Activated CD8-positive, alpha-beta memory T cell treated with anti-CD3 and anti-CD28 coated beads, Interleukin-2, amount 10 ng/mL, durations not matched to agents 7 days and 5 days (primary cell): Measurements from ENCODE around the gene AQP2. TPM values are rescaled to one million over a fixed set of nuclear protein-coding genes. Genes with fewer than 3 reads are reported as not detected.

Experiments
- ATAC-seq: fragments of 150-1000 bp; cut with Tn5 transposase; one replicate; pipeline ENCODE4 v1.10.0; 2021; ENCODE audit warnings: moderate library complexity
- CTCF ChIA-PET: fragments of 350-600 bp; sonication (Branson Sonifier 250); formaldehyde crosslinking; loops from one replicate; lab custom pipeline; 2021; ENCODE audit warnings: antibody characterized with exemption; lab: Charles Lee
- DNase-seq: peaks from one replicate; pipeline ENCODE4 v3.0.0-alpha.2; 2020
- H3K27ac Mint-ChIP-seq: one replicate; pipeline ENCODE4 v1.8.0; 2021; ENCODE audit warnings: mild to moderate bottlenecking, mixed read lengths
- H3K27me3 Mint-ChIP-seq: one replicate; pipeline ENCODE4 v1.8.0; 2021; ENCODE audit warnings: mixed read lengths
- H3K36me3 Mint-ChIP-seq: one replicate; pipeline ENCODE4 v1.8.0; 2021; ENCODE audit warnings: mild to moderate bottlenecking, mixed read lengths
- H3K4me1 Mint-ChIP-seq: one replicate; pipeline ENCODE4 v1.8.0; 2021; ENCODE audit warnings: mixed read lengths
- H3K4me3 Mint-ChIP-seq: one replicate; pipeline ENCODE4 v1.8.0; 2021; ENCODE audit warnings: mild to moderate bottlenecking, moderate library complexity, mixed read lengths
- H3K9me3 Mint-ChIP-seq: one replicate; pipeline ENCODE4 v1.8.0; 2022; ENCODE audit warnings: low read depth, mixed read lengths
- total RNA-seq, 2 experiments: library from RNA; stranded (reverse); gene quantifications; one replicate each; pipeline ENCODE4 v1.2.3, GENCODE V29; 2021

Gene AQP2
- total RNA-seq, 2 experiments from 2014 or later: not detected

DNA sequence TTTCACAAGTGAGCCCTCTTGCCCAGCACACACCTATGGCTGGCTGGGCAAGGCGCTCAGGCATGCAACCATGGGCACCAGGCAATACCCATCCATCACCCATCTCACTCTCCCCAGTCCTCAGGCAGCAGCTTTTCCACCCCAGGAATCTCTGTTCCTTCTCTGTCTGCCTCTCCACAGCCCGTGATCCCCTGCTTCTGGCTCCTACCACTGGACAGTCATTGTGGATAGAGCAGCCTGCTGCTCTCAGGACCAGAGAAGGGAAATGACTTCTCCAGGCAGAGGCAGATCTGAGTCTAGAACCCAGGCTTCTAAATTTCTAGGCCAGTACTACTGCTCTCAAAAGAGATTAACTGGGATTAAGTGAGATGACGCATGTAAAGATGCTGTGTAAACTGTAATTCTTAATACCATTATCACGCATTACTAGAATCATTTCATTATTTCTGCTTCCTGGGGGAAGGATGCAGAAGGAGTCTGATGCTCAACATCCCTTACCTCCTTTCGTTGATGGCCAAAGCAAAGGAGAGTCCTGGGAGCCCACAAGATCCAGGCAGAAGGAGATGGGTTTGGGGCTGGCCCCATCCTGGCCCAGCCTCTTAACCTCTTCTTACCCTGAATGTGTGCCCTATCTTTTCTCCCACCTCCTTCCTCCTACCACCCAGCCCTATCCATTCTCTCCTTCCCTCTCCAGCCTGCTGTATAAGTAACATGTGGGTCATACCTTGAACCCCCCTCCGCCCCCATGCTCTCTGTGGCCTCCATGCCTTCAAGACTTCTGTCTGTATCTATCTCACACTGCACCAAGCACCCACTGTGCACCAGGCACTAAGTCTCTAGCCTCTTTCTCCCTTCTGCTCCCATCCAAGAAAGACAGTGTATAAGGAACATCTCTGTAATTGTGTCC is 6.4 kb downstream of the AQP2 start:
- Mint-ChIP-seq H3K36me3 (peaks cover 4% of the 10 kb centered on the region), H3K9me3 (no peaks in the 10 kb centered on the region), H3K27me3 (peaks cover 76% of the 10 kb centered on the region), H3K27ac (no peak overlapping the region), H3K4me3 (no peak overlapping the region), H3K4me1 (peaks cover 5% of the 10 kb centered on the region)
- DNase-seq (no peak), ATAC-seq (no peak)
- CTCF ChIA-PET: interaction anchor here (2.6 to 4.1 kb wide), 3 partner anchors 10 to 11 kb away, joined by 19 to 28 read pairs (median 24); no protein-coding TSS in a partner anchor

DNA sequence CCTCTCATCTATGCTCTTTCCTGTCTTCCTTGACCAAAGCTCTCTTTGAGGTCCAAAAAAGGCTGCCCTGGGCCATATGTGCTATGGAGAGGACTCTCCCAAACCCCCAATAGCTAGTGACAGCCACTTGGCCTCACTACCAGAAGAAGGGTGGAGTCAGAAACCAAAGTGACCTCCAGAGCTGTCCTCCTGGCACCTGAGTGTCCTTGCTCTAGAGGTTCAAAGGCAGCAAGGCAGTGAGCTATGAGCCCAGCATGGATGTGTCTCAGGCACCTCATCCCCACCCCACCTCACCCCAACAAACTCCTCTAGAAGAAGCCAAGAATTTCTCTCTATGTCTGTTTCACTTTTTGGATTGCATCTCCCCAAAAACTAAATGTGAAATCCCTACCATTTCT is 7.0 kb downstream of the AQP2 start:
- Mint-ChIP-seq H3K27me3 (peaks cover 83% of the 10 kb centered on the region), H3K4me3 (no peak overlapping the region), H3K27ac (no peak overlapping the region), H3K36me3 (peaks cover 4% of the 10 kb centered on the region), H3K9me3 (no peaks in the 10 kb centered on the region), H3K4me1 (peaks cover 5% of the 10 kb centered on the region)
- ATAC-seq (no peak), DNase-seq (no peak)
- CTCF ChIA-PET: interaction anchor here (0.8 to 2.6 kb wide), 2 partner anchors 10 to 98 kb away, joined by 3 to 28 read pairs; no protein-coding TSS in a partner anchor

DNA sequence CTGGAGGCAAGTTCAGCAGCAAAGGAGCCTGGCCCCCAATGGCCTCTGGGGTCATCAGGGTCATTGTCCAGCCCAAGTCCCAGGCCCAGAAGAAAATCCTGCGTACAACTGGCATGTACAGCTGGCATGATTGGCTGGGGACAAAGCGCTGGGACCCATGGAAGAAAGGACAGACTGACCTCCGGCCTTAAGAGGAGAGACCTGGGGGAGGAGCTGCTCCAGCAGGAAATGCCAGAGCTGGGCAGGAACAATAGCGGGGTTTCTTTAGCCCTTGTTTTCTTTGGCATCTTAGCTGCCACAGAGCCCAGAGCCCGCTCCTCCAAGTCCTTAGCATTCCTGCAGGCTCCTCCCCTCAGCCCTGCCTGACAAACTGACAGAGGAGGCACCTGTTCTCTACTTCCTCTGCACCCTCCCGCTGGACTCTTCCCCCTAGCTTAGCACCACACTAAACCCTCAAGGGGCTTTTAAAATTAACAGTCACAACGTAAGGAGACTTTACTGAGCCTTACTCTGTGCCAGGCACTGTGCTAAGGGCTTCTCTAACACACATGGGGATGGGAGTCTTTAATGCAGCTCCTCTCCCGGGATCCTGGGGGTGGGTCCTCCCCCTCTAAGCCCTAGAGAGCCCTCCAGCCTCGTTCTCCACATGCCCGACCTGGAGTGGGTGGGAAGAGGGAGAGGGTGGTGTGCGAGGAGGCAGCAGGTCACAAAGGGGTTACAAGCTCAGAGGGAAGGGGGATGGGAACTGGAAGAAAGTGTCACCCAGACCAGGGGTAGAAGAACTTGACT is 9.3 kb downstream of the AQP2 start:
- CTCF ChIA-PET: interaction anchor here (1.6 to 3.7 kb wide), 2 partner anchors 14 to 115 kb away, joined by 3 to 22 read pairs; no protein-coding TSS in a partner anchor
- Mint-ChIP-seq H3K36me3 (peaks cover 4% of the 10 kb centered on the region), H3K4me1 (peaks cover 5% of the 10 kb centered on the region), H3K4me3 (peak overlapping the region; percentile 3), H3K27me3 (peaks cover 81% of the 10 kb centered on the region), H3K27ac (no peak overlapping the region), H3K9me3 (no peaks in the 10 kb centered on the region)
- DNase-seq: no peak
- ATAC-seq: no peak

DNA sequence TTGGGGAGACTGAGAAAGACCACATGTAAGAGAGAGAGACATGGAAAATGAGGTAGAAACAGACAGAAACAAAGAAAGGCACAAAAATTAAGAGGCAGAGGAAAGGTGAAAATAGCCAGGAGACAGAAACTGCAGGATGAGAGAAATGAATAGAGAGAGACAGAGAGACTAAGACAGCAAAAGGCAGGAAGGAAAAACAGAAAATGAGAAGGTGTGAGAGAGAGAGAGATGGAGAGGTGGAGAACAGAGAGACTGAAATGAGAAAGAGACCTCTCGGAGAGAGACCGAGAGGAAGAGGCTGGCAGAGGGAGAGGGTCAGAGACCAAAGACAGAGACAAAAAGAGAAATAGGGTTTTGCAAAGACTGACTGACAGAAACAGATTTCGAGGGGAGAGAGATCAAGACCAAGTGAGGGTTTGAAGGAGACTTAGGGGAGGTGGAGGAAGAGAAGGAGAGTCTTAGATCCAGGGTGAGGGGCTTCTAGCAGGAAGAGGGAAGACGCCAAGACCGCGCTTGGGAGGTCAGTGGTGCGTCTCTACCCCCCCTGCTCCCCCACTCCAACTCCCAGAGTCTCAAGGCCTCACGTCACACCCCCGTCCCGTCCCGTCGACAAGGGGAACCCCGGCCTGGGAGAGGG is 10.1 kb downstream of the AQP2 start:
- no peak for DNase-seq
- Mint-ChIP-seq H3K4me1 (peaks cover 5% of the 10 kb centered on the region), H3K9me3 (no peaks in the 10 kb centered on the region), H3K27ac (no peak overlapping the region), H3K27me3 (peaks cover 82% of the 10 kb centered on the region), H3K36me3 (peaks cover 4% of the 10 kb centered on the region), H3K4me3 (peak overlapping the region; percentile 3)
- CTCF ChIA-PET: interaction anchor here (3.7 kb wide), 1 partner anchor 14 kb away, joined by 22 read pairs; no protein-coding TSS in a partner anchor
- ATAC-seq: no peak

DNA sequence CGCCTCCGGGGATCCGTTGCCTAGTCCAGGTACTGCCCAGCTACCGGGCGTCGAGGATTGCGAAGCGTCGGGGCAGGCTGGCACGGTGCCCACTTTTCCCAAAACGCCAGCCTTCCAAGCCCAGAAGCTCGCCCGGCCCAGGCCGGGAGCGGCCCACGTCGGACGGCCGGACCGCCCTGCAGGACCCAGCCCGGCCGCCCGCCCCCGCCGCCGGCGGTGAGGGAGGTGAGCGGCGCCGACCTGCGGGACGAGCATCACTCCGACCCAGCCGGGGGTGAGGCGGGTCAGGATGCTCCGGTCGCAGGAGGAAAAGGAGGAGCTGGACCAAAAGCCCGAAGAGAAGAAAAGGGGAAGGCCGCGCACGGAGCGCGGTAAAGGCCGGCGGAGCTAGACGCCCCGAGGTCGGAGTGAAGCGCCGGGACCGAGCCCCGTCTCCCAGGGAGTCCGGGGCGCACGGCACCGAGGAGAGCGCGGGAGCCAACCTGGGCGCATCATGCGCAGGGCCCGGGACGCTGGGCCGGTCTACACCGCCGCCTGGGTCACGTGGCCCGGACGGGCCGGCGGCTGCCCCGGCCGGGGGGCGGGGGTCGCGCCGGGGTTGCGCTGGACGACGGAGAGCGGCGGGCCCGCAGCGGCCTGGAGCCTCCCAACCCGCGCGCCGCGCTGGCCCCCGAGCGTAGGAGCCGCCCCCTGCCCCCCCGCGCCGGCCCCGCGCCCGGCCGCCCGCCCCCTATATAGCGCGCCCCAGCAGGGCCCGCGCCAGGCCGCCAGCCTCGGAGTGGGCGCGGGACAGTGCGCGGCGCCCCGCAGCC is 10.8 kb downstream of the AQP2 start, which contains the start of gene AQP5:
TSS of gene AQP5 (plus strand) at position 762 of the 812 bp plus-strand sequence. CDS start 146 bp downstream, outside the sequence.
- Mint-ChIP-seq H3K4me1 (peaks cover 5% of the 10 kb centered on the region), H3K36me3 (peaks cover 4% of the 10 kb centered on the region), H3K4me3 (no peak within 1 kb of the TSS), H3K9me3 (no peaks in the 10 kb centered on the region), H3K27ac (no peak within 1 kb of the TSS), H3K27me3 (peaks cover 81% of the 10 kb centered on the region)
- CTCF ChIA-PET: interaction anchor here (3.7 kb wide), 1 partner anchor 15 kb away, joined by 22 read pairs; no protein-coding TSS in a partner anchor
- ATAC-seq (peak; percentile 29), DNase-seq (no peak)

DNA sequence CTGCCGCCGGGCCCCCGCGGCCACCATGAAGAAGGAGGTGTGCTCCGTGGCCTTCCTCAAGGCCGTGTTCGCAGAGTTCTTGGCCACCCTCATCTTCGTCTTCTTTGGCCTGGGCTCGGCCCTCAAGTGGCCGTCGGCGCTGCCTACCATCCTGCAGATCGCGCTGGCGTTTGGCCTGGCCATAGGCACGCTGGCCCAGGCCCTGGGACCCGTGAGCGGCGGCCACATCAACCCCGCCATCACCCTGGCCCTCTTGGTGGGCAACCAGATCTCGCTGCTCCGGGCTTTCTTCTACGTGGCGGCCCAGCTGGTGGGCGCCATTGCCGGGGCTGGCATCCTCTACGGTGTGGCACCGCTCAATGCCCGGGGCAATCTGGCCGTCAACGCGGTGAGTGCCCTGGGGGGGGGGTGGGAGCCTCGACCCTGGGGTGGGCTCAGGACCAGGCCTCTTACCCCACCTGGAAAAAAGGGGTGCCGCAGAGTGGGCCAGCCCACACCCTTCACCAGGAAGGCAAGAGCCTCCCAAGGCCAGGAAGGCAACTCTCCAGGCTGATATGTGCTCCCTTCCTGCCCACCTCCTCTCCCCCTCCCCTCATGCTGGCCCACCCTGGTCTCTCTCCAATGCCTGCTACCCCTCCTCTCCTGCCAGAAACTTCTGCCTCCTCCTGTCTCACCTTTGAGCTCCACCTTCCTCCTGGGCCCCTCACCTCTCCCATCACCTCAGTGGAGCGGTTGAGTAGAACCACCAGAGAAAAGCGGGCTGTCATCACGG is 11.6 kb downstream of the AQP2 start:
- CTCF ChIA-PET: interaction anchor here (8.0 kb wide), 1 partner anchor 106 kb away, joined by 119 read pairs; no protein-coding TSS in a partner anchor
- Mint-ChIP-seq H3K27me3 (peaks cover 75% of the 10 kb centered on the region), H3K4me1 (peaks cover 8% of the 10 kb centered on the region), H3K36me3 (peaks cover 4% of the 10 kb centered on the region), H3K4me3 (no peak overlapping the region), H3K9me3 (no peaks in the 10 kb centered on the region), H3K27ac (no peak overlapping the region)
- DNase-seq: no peak
- ATAC-seq: no peak

DNA sequence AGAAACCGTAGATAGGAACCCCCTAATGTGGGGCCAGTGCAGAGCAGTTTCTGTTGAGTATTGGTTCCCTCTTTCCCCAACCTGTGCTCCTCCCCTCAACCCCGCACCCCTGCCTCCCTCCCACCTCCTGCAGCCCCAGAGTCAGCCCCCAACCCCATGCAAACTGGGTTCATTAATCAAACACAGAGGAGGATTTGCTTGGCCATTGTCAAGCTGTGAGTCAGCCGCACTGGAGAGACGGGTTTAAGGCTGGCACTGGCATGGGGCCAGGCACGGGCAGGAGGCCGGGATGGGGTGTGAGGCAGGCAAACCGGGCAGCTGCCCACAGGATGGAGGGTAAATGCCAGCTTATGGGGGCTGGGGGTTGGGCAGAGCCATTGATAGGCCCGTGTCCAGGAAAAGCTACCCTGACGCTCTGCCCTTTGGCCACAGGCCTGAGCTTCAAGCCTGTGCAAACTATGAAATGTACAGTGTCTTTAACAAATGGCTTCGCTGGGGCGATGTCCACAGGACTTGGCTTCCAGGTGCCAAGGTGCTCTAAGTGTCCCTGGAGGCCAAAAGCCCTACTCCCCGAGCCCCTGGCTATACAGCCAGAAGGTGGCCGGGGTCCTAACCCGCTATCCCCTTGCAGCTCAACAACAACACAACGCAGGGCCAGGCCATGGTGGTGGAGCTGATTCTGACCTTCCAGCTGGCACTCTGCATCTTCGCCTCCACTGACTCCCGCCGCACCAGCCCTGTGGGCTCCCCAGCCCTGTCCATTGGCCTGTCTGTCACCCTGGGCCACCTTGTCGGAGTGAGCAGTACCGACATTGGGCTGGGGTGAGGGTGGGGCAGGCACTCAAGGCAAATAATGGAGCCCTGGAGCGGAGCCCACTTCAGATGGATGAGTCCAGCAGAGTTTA is 12.6 kb downstream of the AQP2 start:
- Mint-ChIP-seq H3K9me3 (no peaks in the 10 kb centered on the region), H3K4me3 (no peak overlapping the region), H3K27me3 (peaks cover 68% of the 10 kb centered on the region), H3K27ac (no peak overlapping the region), H3K4me1 (peaks cover 12% of the 10 kb centered on the region), H3K36me3 (peaks cover 4% of the 10 kb centered on the region)
- CTCF ChIA-PET: interaction anchor here (1.2 to 8.0 kb wide), 5 partner anchors 17 to 105 kb away, joined by 4 to 140 read pairs (median 6); no protein-coding TSS in a partner anchor
- ATAC-seq (no peak), DNase-seq (no peak)

DNA sequence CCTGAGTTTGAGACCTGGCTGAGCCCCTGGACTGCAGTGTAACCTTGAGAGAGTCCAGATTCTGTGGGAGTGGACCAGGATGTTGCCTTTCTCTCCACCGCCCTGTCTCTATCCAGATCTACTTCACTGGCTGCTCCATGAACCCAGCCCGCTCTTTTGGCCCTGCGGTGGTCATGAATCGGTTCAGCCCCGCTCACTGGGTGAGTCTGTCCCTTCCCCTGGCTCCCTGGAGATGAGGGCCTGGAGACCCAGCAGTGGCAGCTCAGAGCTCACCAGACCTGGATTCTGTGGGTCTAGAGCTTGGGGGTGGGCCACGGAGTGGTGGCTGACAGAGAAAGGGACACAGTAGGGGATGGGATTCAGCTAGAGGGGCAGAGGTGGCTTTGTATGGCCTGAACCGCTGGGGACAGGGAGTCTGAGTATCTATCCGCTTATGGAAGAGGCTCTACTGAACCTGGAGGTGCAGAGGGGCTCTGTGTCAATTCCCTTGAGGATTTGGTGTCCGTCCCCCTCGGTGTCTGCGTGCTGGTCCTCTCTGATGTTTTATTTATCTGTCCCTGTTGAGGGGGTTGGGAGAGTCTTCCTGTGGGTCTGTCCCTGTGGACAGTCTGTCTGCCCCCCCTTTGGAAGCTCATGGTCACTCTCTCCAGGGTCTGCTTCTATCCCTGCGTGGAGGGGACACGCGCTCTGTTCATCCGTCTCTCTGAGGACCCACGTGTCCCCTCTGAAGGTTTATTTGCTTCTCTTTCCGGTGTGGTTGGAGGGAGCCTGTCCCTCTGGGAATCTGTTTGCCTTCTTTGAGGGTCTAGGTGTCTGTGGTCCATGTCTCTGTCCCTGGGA is 13.7 kb downstream of the AQP2 start:
- CTCF ChIA-PET: interaction anchor here (0.5 to 8.0 kb wide), 8 partner anchors 16 to 104 kb away, joined by 3 to 140 read pairs (median 40); partner anchors contain the start of gene AQP2
- Mint-ChIP-seq H3K36me3 (peaks cover 4% of the 10 kb centered on the region), H3K9me3 (no peaks in the 10 kb centered on the region), H3K4me3 (no peak overlapping the region), H3K27me3 (peaks cover 65% of the 10 kb centered on the region), H3K27ac (no peak overlapping the region), H3K4me1 (peaks cover 12% of the 10 kb centered on the region)
- DNase-seq (no peak), ATAC-seq (no peak)

DNA sequence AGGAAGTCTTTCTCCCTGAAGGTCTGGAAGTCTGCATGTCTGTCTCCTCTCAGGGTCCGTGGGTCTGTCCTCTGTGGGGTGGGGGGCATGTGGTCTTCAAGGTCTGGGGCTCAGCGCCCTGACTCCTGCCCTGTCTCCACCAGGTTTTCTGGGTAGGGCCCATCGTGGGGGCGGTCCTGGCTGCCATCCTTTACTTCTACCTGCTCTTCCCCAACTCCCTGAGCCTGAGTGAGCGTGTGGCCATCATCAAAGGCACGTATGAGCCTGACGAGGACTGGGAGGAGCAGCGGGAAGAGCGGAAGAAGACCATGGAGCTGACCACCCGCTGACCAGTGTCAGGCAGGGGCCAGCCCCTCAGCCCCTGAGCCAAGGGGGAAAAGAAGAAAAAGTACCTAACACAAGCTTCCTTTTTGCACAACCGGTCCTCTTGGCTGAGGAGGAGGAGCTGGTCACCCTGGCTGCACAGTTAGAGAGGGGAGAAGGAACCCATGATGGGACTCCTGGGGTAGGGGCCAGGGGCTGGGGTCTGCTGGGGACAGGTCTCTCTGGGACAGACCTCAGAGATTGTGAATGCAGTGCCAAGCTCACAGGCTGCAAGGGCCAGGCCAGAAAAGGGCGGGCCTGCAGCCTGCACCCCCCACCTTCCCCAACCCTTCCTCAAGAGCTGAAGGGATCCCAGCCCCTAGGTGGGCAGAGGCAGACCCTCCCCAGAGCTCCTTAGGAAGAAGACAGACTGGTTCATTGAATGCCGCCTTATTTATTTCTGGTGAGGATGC is 14.5 kb downstream of the AQP2 start:
- Mint-ChIP-seq H3K9me3 (no peaks in the 10 kb centered on the region), H3K36me3 (peaks cover 4% of the 10 kb centered on the region), H3K4me3 (no peak overlapping the region), H3K27me3 (peaks cover 57% of the 10 kb centered on the region), H3K27ac (no peak overlapping the region), H3K4me1 (peaks cover 12% of the 10 kb centered on the region)
- ATAC-seq (no peak), DNase-seq (no peak)
- CTCF ChIA-PET: interaction anchor here (0.5 to 8.0 kb wide), 9 partner anchors 10 to 119 kb away, joined by 3 to 140 read pairs (median 46); partner anchors contain the start of genes AQP2 and SMARCD1
